Stimulated activated CD8-positive, alpha-beta memory T cell treated with anti-CD3 and anti-CD28 coated beads, Interleukin-12 subunit alpha, Interleukin-12 subunit beta, amount 100 ng/mL, for 1 hour (primary cell): ENCODE results near the gene ATXN7L1.

Source experiments
- DNase-seq: peaks from one replicate; pipeline ENCODE4 v3.0.0-alpha.2; 2020; ENCODE audit warnings: low read depth

Gene ATXN7L1

GRCh38 chr7:105778956-105779355 lies 97.4 kb downstream of the ATXN7L1 start:
- DNase-seq: no peak

GRCh38 chr7:105776986-105777910 lies 99.2 kb downstream of the ATXN7L1 start:
- no peak for DNase-seq

- DNase-seq: no peak
These were observed 100.2 kb downstream of the ATXN7L1 start for GRCh38 chr7:105776068-105776790.

GRCh38 chr7:105775580-105775979 lies 100.8 kb downstream of the ATXN7L1 start:
- no peak for DNase-seq

GRCh38 chr7:105773030-105773460 lies 103.4 kb downstream of the ATXN7L1 start:
- no peak for DNase-seq

- no peak for DNase-seq
These were observed 106.3 kb downstream of the ATXN7L1 start for GRCh38 chr7:105769901-105770628.

- no peak for DNase-seq
These were observed 107.4 kb downstream of the ATXN7L1 start for GRCh38 chr7:105768898-105769507.

GRCh38 chr7:105768117-105768516 lies 108.3 kb downstream of the ATXN7L1 start:
- DNase-seq: no peak

GRCh38 chr7:105766421-105767073 lies 109.9 kb downstream of the ATXN7L1 start:
- no peak for DNase-seq

- no peak for DNase-seq
These were observed 110.6 kb downstream of the ATXN7L1 start for GRCh38 chr7:105765846-105766245.

GRCh38 chr7:105764506-105764905 lies 111.9 kb downstream of the ATXN7L1 start:
- no peak for DNase-seq

GRCh38 chr7:105760551-105761447 lies 115.6 kb downstream of the ATXN7L1 start:
- DNase-seq: no peak

GRCh38 chr7:105759670-105760550 lies 116.5 kb downstream of the ATXN7L1 start:
- no peak for DNase-seq

- no peak for DNase-seq
These were observed 120.0 kb downstream of the ATXN7L1 start for GRCh38 chr7:105756367-105756766.

GRCh38 chr7:105752671-105753275 lies 123.6 kb downstream of the ATXN7L1 start:
- DNase-seq: no peak

GRCh38 chr7:105751054-105751453 lies 125.3 kb downstream of the ATXN7L1 start:
- DNase-seq: no peak

GRCh38 chr7:105748701-105749100 lies 127.7 kb downstream of the ATXN7L1 start:
- DNase-seq: no peak

GRCh38 chr7:105745681-105746330 lies 130.6 kb downstream of the ATXN7L1 start:
- DNase-seq: no peak
